ENCODE data around the gene XRRA1.

DNA sequence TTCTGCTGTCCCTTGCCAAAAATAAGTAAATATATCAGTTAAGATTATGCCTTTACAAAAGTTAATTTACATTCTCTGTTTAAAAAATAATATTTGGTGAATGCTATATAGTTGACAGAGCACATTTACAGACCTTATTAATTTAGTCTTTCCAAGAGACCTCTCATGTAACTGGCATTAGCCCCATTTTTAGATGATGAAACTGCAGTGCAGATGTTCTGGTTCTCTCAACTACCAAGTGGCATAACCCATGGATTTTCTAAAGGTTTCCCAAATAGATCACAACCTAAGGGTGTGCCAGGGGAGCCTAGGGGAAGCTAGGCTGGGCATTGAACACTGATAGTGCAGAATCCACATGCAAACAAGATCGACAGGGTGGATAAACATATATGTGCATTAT lies 111.7 kb downstream of the XRRA1 start:
- no peak for TF ChIP-seq CTCF (IDR thresholded peaks at IDR 0.05)
- TF ChIP-seq POLR2A (IDR thresholded peaks at IDR 0.05) = no peak
- TF ChIP-seq POLR2AphosphoS5 (IDR thresholded peaks at IDR 0.05; ENCODE audit: insufficient read depth in 1 of 2, low read depth in 1 of 2) = no peak
